GM12878 (cell line): ENCODE data around the gene FANCC.

Source experiments
- CREB1 ChIP-seq: IDR thresholded peaks from 2 replicates; pipeline ENCODE4 v1.6.1; 2012; ENCODE audit warnings: low read depth, mild to moderate bottlenecking, inconsistent platforms
- CTCF ChIP-seq, 3 experiments: IDR thresholded peaks in 2 of 3; conservative IDR thresholded peaks in 1 of 3; 2 replicates each; pipeline ENCODE4 v1.5.1; 2011; ENCODE audit warnings: low read depth in 3 of 3, low read length in 3 of 3, mild to moderate bottlenecking in 3 of 3, control low read depth in 2 of 3, moderate library complexity in 2 of 3, inconsistent platforms in 1 of 3, mixed read lengths in 1 of 3; ENCODE audit not compliant: control insufficient read depth in 2 of 3, insufficient read depth in 1 of 3; ENCODE audit errors: extremely low read depth in 1 of 3
- EZH2 ChIP-seq: IDR thresholded peaks from 2 replicates; pipeline ENCODE4 v1.6.1; 2012; ENCODE audit warnings: low read depth, mild to moderate bottlenecking, control low read depth, inconsistent platforms, low read length, borderline replicate concordance; ENCODE audit not compliant: control insufficient read depth
- JUNB ChIP-seq: IDR thresholded peaks from 2 replicates; pipeline ENCODE4 v1.6.1; 2016; ENCODE audit warnings: antibody characterized with exemption, mild to moderate bottlenecking
- POLR2A ChIP-seq: IDR thresholded peaks from 2 replicates; pipeline ENCODE4 v1.6.1; 2011; ENCODE audit warnings: low read depth, mild to moderate bottlenecking, low read length
- POLR2AphosphoS5 ChIP-seq: IDR thresholded peaks from 2 replicates; pipeline ENCODE4 v1.6.1; 2011; ENCODE audit warnings: mild to moderate bottlenecking, low read length, inconsistent platforms
- RAD21 ChIP-seq: IDR thresholded peaks from 2 replicates; pipeline ENCODE4 v1.6.1; 2011; ENCODE audit warnings: mild to moderate bottlenecking, low read depth, low read length, moderate library complexity; ENCODE audit not compliant: insufficient read depth
- SPI1 ChIP-seq: IDR thresholded peaks from 2 replicates; pipeline ENCODE4 v1.6.1; 2011; ENCODE audit warnings: low read depth, mild to moderate bottlenecking, low read length, moderate library complexity, borderline replicate concordance; ENCODE audit not compliant: insufficient read depth

- no peak for TF ChIP-seq CTCF (IDR thresholded peaks at IDR 0.05 in 2 of 3, conservative IDR thresholded peaks at IDR 0.05 in 1 of 3; ENCODE audit: control insufficient read depth in 2 of 3, extremely low read depth in 1 of 3, insufficient read depth in 1 of 3, low read depth in 3 of 3, low read length in 3 of 3)
- no peak for TF ChIP-seq CREB1
- TF ChIP-seq POLR2A = no peak
- no peak for TF ChIP-seq JUNB
- no peak for TF ChIP-seq RAD21
- TF ChIP-seq SPI1 = no peak
- TF ChIP-seq EZH2 = no peak
- TF ChIP-seq POLR2AphosphoS5 = no peak
These were observed 41.0 kb downstream of the FANCC start for GRCh38 chr9:95276395-95276954.
